H9 (cell line): ENCODE results near the gene TAS2R42. TPM values are rescaled to one million over a fixed set of nuclear protein-coding genes. Genes with fewer than 3 reads are reported as not detected.

Experiments used
- DNase-seq: peaks from one replicate; pipeline ENCODE4 v3.0.0-alpha.2; 2017
- H2AFZ ChIP-seq: one replicate; pipeline ENCODE4 v1.6.1; 2013; ENCODE audit warnings: mild to moderate bottlenecking, low read length, control low read depth, moderate library complexity
- H2AK5ac ChIP-seq: 2 replicates; pipeline ENCODE4 v1.6.1; 2013; ENCODE audit warnings: low read length, control low read depth, mixed read lengths; ENCODE audit not compliant: insufficient read length
- H2BK120ac ChIP-seq: one replicate; pipeline ENCODE4 v1.6.1; 2013; ENCODE audit warnings: low read depth, mild to moderate bottlenecking, low read length, control low read depth, inconsistent platforms; ENCODE audit not compliant: poor library complexity, severe bottlenecking
- H2BK12ac ChIP-seq: 2 replicates; pipeline ENCODE4 v1.6.1; 2013; ENCODE audit warnings: low read length, control low read depth, mixed read lengths, low read depth; ENCODE audit not compliant: insufficient read length
- H2BK15ac ChIP-seq: 2 replicates; pipeline ENCODE4 v1.6.1; 2013; ENCODE audit warnings: low read depth, low read length, control low read depth
- H2BK20ac ChIP-seq: one replicate; pipeline ENCODE4 v1.6.1; 2013; ENCODE audit warnings: low read depth, mild to moderate bottlenecking, low read length, control low read depth, inconsistent platforms; ENCODE audit not compliant: poor library complexity, severe bottlenecking
- H2BK5ac ChIP-seq: 2 replicates; pipeline ENCODE4 v1.6.1; 2013; ENCODE audit warnings: low read length, control low read depth, mixed read lengths; ENCODE audit not compliant: insufficient read length
- H3K14ac ChIP-seq: 2 replicates; pipeline ENCODE4 v1.6.1; 2013; ENCODE audit warnings: low read length, control low read depth; ENCODE audit not compliant: insufficient read depth
- H3K18ac ChIP-seq: 2 replicates; pipeline ENCODE4 v1.6.1; 2013; ENCODE audit warnings: low read depth, mild to moderate bottlenecking, mixed read lengths, low read length, control low read depth; ENCODE audit not compliant: insufficient read length
- H3K23ac ChIP-seq: 2 replicates; pipeline ENCODE4 v1.6.1; 2013; ENCODE audit warnings: low read length, control low read depth, mixed read lengths, low read depth; ENCODE audit not compliant: insufficient read length
- H3K23me2 ChIP-seq: 2 replicates; pipeline ENCODE4 v1.6.1; 2013; ENCODE audit warnings: low read depth, mild to moderate bottlenecking, mixed read lengths, low read length, control low read depth; ENCODE audit not compliant: insufficient read length, poor library complexity, severe bottlenecking
- H3K27ac ChIP-seq: 2 replicates; pipeline ENCODE4 v1.5.1; 2013; ENCODE audit warnings: low read length, control low read depth, mixed read lengths, low read depth; ENCODE audit not compliant: insufficient read length
- H3K27me3 ChIP-seq: 2 replicates; pipeline ENCODE4 v1.6.1; 2013; ENCODE audit warnings: low read length, control low read depth, inconsistent platforms; ENCODE audit not compliant: insufficient read depth
- H3K4ac ChIP-seq: 2 replicates; pipeline ENCODE4 v1.6.1; 2013; ENCODE audit warnings: low read depth, mild to moderate bottlenecking, control low read depth, inconsistent platforms, low read length, moderate library complexity
- H3K4me1 ChIP-seq: 2 replicates; pipeline ENCODE4 v1.6.1; 2013; ENCODE audit warnings: low read length, control low read depth, inconsistent platforms; ENCODE audit not compliant: insufficient read depth
- H3K4me2 ChIP-seq: 2 replicates; pipeline ENCODE4 v1.6.1; 2013; ENCODE audit warnings: low read length, control low read depth, mixed read lengths; ENCODE audit not compliant: insufficient read length, insufficient read depth
- H3K56ac ChIP-seq: 2 replicates; pipeline ENCODE4 v1.6.1; 2013; ENCODE audit warnings: low read depth, mild to moderate bottlenecking, mixed read lengths, low read length, control low read depth; ENCODE audit not compliant: insufficient read length
- H3K79me1 ChIP-seq: 2 replicates; pipeline ENCODE4 v1.6.1; 2013; ENCODE audit warnings: low read depth, mild to moderate bottlenecking, moderate library complexity, low read length, control low read depth, inconsistent platforms; ENCODE audit not compliant: insufficient read depth, poor library complexity, severe bottlenecking
- H3K79me2 ChIP-seq: 2 replicates; pipeline ENCODE4 v1.6.1; 2013; ENCODE audit warnings: low read length, control low read depth, inconsistent platforms; ENCODE audit not compliant: insufficient read depth
- H3K9ac ChIP-seq: 2 replicates; pipeline ENCODE4 v1.6.1; 2013; ENCODE audit warnings: low read length, control low read depth, mixed read lengths; ENCODE audit not compliant: insufficient read length; ENCODE audit errors: extremely low read depth
- H3K9me3 ChIP-seq: one replicate; pipeline ENCODE4 v1.6.1; 2013; ENCODE audit warnings: low read depth, low read length, inconsistent platforms; ENCODE audit not compliant: control insufficient read depth
- H3T11ph ChIP-seq: one replicate; pipeline ENCODE4 v1.6.1; 2013; ENCODE audit warnings: mild to moderate bottlenecking, low read length, control low read depth, inconsistent platforms
- H4K20me1 ChIP-seq: one replicate; pipeline ENCODE4 v1.6.1; 2013; ENCODE audit not compliant: control insufficient read depth, insufficient read length, insufficient read depth
- H4K5ac ChIP-seq: 2 replicates; pipeline ENCODE4 v1.6.1; 2013; ENCODE audit warnings: low read depth, mild to moderate bottlenecking, mixed read lengths, low read length, control low read depth; ENCODE audit not compliant: insufficient read length
- H4K8ac ChIP-seq: replicated peaks from 2 replicates; pipeline ENCODE4 v1.6.1; 2013; ENCODE audit warnings: low read length, control low read depth, mixed read lengths, low read depth; ENCODE audit not compliant: insufficient read length
- H4K91ac ChIP-seq: 2 replicates; pipeline ENCODE4 v1.6.1; 2013; ENCODE audit warnings: low read depth, mild to moderate bottlenecking, moderate library complexity, mixed read lengths, low read length, control low read depth; ENCODE audit not compliant: insufficient read length
- H3K27ac Mint-ChIP-seq, 3 experiments: 2 replicates in 2 of 3; 3 replicates in 1 of 3; pipeline ENCODE4 v1.8.0; 2020 to 2021; ENCODE audit warnings: mixed read lengths in 3 of 3, mild to moderate bottlenecking in 1 of 3, moderate library complexity in 1 of 3
- H3K27me3 Mint-ChIP-seq: 2 replicates; pipeline ENCODE4 v1.8.0; 2021; ENCODE audit warnings: low read depth, mild to moderate bottlenecking, moderate library complexity, mixed read lengths
- H3K36me3 Mint-ChIP-seq, 3 experiments: 2 replicates in 2 of 3; 3 replicates in 1 of 3; pipeline ENCODE4 v1.8.0; 2020 to 2021; ENCODE audit warnings: low read depth in 3 of 3, mixed read lengths in 3 of 3; ENCODE audit not compliant: insufficient read depth in 1 of 3
- H3K4me1 Mint-ChIP-seq, 2 experiments: 2 replicates each; pipeline ENCODE4 v1.8.0; 2020; ENCODE audit warnings: mixed read lengths in 2 of 2
- H3K4me3 Mint-ChIP-seq, 2 experiments: 2 replicates in 1 of 2; 3 replicates in 1 of 2; pipeline ENCODE4 v1.8.0; 2020 to 2021; ENCODE audit warnings: mild to moderate bottlenecking in 2 of 2, mixed read lengths in 2 of 2, moderate library complexity in 1 of 2
- H3K9me3 Mint-ChIP-seq, 2 experiments: 2 replicates in 1 of 2; 3 replicates in 1 of 2; pipeline ENCODE4 v1.8.0; 2020; ENCODE audit warnings: mild to moderate bottlenecking in 2 of 2, mixed read lengths in 2 of 2, moderate library complexity in 1 of 2
- CTCF ChIP-seq: fragments of 200-600 bp; sonication (generic); conservative IDR thresholded peaks from 3 replicates; pipeline ENCODE4 v1.8.0; 2021; ENCODE audit warnings: antibody characterized with exemption, mild to moderate bottlenecking
- WGBS: extraction: QIAGEN DNeasy Blood & Tissue Kit; methylation state at CpG from one replicate; pipeline ENCODE4 v1.1.7; 2013; ENCODE audit warnings: missing lambda C conversion rate, low lambda C conversion rate, mixed read lengths; ENCODE audit not compliant: insufficient read length; ENCODE audit errors: extremely low coverage; 5-methylcytosine and 5-hydroxymethylcytosine counted together
- total RNA-seq: library from RNA; stranded (reverse); gene quantifications from 2 replicates; pipeline ENCODE4 v1.2.1, GENCODE V29; 2021

TAS2R42 gene
- total RNA-seq, 1 experiment from 2014 or later, result not detected

GRCh38 chr12:11171969-11172675, 14.6 kb downstream of the TAS2R42 start:
- H3T11ph ChIP-seq, result no peak overlapping the region
- Mint-ChIP-seq H3K27me3 (no peaks in the 10 kb centered on the region), H3K36me3 (peaks cover 10 to 29% (median 25%) of the 10 kb centered on the region in 3 experiments; a peak in 6 of 7 replicates), H3K9me3 (no peaks in the 10 kb centered on the region), H3K27ac (peak overlapping the region; percentile 99 to 100 (median 99)), H3K4me1 (peaks cover 34 to 35% of the 10 kb centered on the region in 2 experiments), H3K4me3 (peak overlapping the region; percentile 96 to 98)
- peak overlapping the region; percentile 100 for H3K9ac ChIP-seq
- no peak overlapping the region for H2BK15ac ChIP-seq
- H3K79me1 ChIP-seq, result peaks cover 5% of the 10 kb centered on the region
- peaks cover 19% of the 10 kb centered on the region; the same call in 1 of the 2 replicates for H3K79me2 ChIP-seq
- no peak overlapping the region for H4K91ac ChIP-seq
- H4K20me1 ChIP-seq, result no peaks in the 10 kb centered on the region
- peak overlapping the region; percentile 89 for H3K4me2 ChIP-seq
- peak overlapping the region; percentile 84 for H3K27ac ChIP-seq
- no peak overlapping the region for H2BK120ac ChIP-seq
- no peak overlapping the region for H2BK20ac ChIP-seq
- H3K9me3 ChIP-seq, result no peaks in the 10 kb centered on the region
- H3K14ac ChIP-seq, result no peak overlapping the region
- no peak overlapping the region for H2AK5ac ChIP-seq
- H2AFZ ChIP-seq, result peak overlapping the region; percentile 72
- no peak overlapping the region for H2BK12ac ChIP-seq
- peaks cover 2% of the 10 kb centered on the region; the same call in 1 of the 2 replicates for H3K4me1 ChIP-seq
- H3K4ac ChIP-seq, result no peak overlapping the region
- DNase-seq, result no peak
- TF ChIP-seq CTCF, result no peak
- no peak overlapping the region for H3K18ac ChIP-seq
- no CpG with 5 or more reads among the region's 10 CpGs for WGBS
- no peak overlapping the region for H4K8ac ChIP-seq
- no peaks in the 10 kb centered on the region for H3K23me2 ChIP-seq
- H3K23ac ChIP-seq, result no peak overlapping the region
- H4K5ac ChIP-seq, result no peak overlapping the region
- H3K56ac ChIP-seq, result no peak overlapping the region
- no peak overlapping the region for H2BK5ac ChIP-seq
- no peaks in the 10 kb centered on the region for H3K27me3 ChIP-seq
